MCF 10A (cell line): Measurements from ENCODE around the gene CLDN20. TPM values are rescaled to one million over a fixed set of nuclear protein-coding genes. Genes with fewer than 3 reads are reported as not detected.
"Not testable (repeated sequence)": the region's sequence is repeated elsewhere in the genome, so short reads cannot be mapped to it uniquely, and the experiment has no call there.

Experiments used
- BruUV-seq: library from RNA; stranded (reverse); fragments of 400-500 nt; replicated peaks from 2 replicates; lab custom pipeline; 2021; lab: Mats Ljungman, UMichigan
- CTCF ChIA-PET: fragments of 300-600 bp; sonication (Branson Sonifier 250); formaldehyde crosslinking; extraction: SDS; loops from one replicate; lab custom pipeline; 2021; ENCODE audit warnings: antibody characterized with exemption, inconsistent platforms; lab: Yijun Ruan, JAX
- POLR2A ChIA-PET: fragments of 300-600, 350-650 bp; sonication (Branson Sonifier 250); formaldehyde crosslinking; extraction: SDS; loops from one replicate; lab custom pipeline; 2020; ENCODE audit warnings: antibody characterized with exemption, inconsistent platforms; lab: Yijun Ruan, JAX
- DNase-seq: peaks from one replicate; pipeline ENCODE4 v3.0.0-alpha.2; 2018; ENCODE audit not compliant: unreplicated experiment
- H3K27ac Mint-ChIP-seq: one replicate; pipeline ENCODE4 v1.8.0; 2022; ENCODE audit warnings: mild to moderate bottlenecking, low read depth, mixed read lengths; ENCODE audit not compliant: unreplicated experiment
- H3K27me3 Mint-ChIP-seq: one replicate; pipeline ENCODE4 v1.8.0; 2022; ENCODE audit warnings: mixed read lengths; ENCODE audit not compliant: insufficient read depth, unreplicated experiment
- H3K36me3 Mint-ChIP-seq: one replicate; pipeline ENCODE4 v1.8.0; 2022; ENCODE audit warnings: mild to moderate bottlenecking, moderate library complexity, mixed read lengths; ENCODE audit not compliant: insufficient read depth, unreplicated experiment
- H3K4me1 Mint-ChIP-seq: one replicate; pipeline ENCODE4 v1.8.0; 2022; ENCODE audit warnings: mixed read lengths; ENCODE audit not compliant: insufficient read depth, unreplicated experiment
- H3K4me3 Mint-ChIP-seq: one replicate; pipeline ENCODE4 v1.8.0; 2022; ENCODE audit warnings: mild to moderate bottlenecking, moderate library complexity, mixed read lengths; ENCODE audit not compliant: unreplicated experiment
- H3K9me3 Mint-ChIP-seq: one replicate; pipeline ENCODE4 v1.8.0; 2022; ENCODE audit warnings: mixed read lengths; ENCODE audit not compliant: unreplicated experiment
- CTCF ChIP-seq: fragments of 200-600 bp; IDR thresholded peaks from one replicate; pipeline ENCODE4 v1.8.0; 2022; ENCODE audit warnings: antibody characterized with exemption, mild to moderate bottlenecking; ENCODE audit not compliant: unreplicated experiment
- intact Hi-C: fragments of 100-400 bp; cut with micrococcal nuclease; formaldehyde crosslinking; loops from 2 replicates; pipeline ENCODE4 v1.14.1; 2022
- total RNA-seq: library from RNA; stranded (reverse); gene quantifications from 2 replicates; pipeline ENCODE4 v1.2.3, GENCODE V29; 2022

Gene CLDN20
- total RNA-seq, 1 experiment from 2014 or later, result not detected

- peak; percentile 38 for TF ChIP-seq CTCF
- H3K27me3 Mint-ChIP-seq, intact Hi-C loops, H3K9me3 Mint-ChIP-seq, BruUV-seq, H3K4me3 Mint-ChIP-seq, H3K27ac Mint-ChIP-seq: not testable (repeated sequence)
- DNase-seq, result peak; percentile 43
- Mint-ChIP-seq H3K36me3 (peaks cover 16% of the 10 kb centered on the region), H3K4me1 (peaks cover 13% of the 10 kb centered on the region)
- ChIA-PET CTCF (interaction anchor here (0.7 to 2.2 kb wide), 12 partner anchors 8 to 364 kb away, joined by 3 to 10 read pairs (median 4); no protein-coding TSS in a partner anchor), POLR2A (interaction anchor here (0.6 to 1.2 kb wide), 2 partner anchors 20 to 45 kb away, joined by 3 read pairs; no protein-coding TSS in a partner anchor)
These were observed 4.5 kb downstream of the CLDN20 start for GRCh38 chr6:155268088-155268867.

- peaks cover 12% of the 10 kb centered on the region for H3K36me3 Mint-ChIP-seq
- intact Hi-C loops, result no loop called here
These were observed 6.0 kb downstream of the CLDN20 start for GRCh38 chr6:155269765-155270164.

GRCh38 chr6:155270561-155271091, 6.8 kb downstream of the CLDN20 start:
- Mint-ChIP-seq H3K4me1 (peaks cover 7% of the 10 kb centered on the region), H3K9me3 (no peaks in the 10 kb centered on the region), H3K27me3 (no peaks in the 10 kb centered on the region), H3K4me3 (no peak overlapping the region), H3K27ac (no peak overlapping the region), H3K36me3 (peaks cover 9% of the 10 kb centered on the region)
- no TSS peak for BruUV-seq
- POLR2A ChIA-PET, result interaction anchor here (2.2 kb wide), 1 partner anchor 44 kb away, joined by 6 read pairs; no protein-coding TSS in a partner anchor
- CTCF ChIA-PET, result interaction anchor here (0.6 to 2.0 kb wide), 7 partner anchors 10 to 1985 kb away, joined by 3 to 5 read pairs (median 3); no protein-coding TSS in a partner anchor
- intact Hi-C loops, result no loop called here
- DNase-seq, result no peak
- TF ChIP-seq CTCF, result no peak

More at GRCh38 chr6:155269765-155270164, 6.0 kb downstream of the CLDN20 start:
- no peak for TF ChIP-seq CTCF
- H3K27ac Mint-ChIP-seq, result no peak overlapping the region
- peaks cover 14% of the 10 kb centered on the region for H3K4me1 Mint-ChIP-seq
- H3K4me3 Mint-ChIP-seq, result no peak overlapping the region
- POLR2A ChIA-PET, result interaction anchor here (1.5 to 2.2 kb wide), 2 partner anchors 10 to 45 kb away, joined by 3 to 6 read pairs; no protein-coding TSS in a partner anchor
- no TSS peak for BruUV-seq
- CTCF ChIA-PET, result interaction anchor here (0.6 to 2.2 kb wide), 6 partner anchors 8 to 1986 kb away, joined by 3 to 10 read pairs (median 4); no protein-coding TSS in a partner anchor
- DNase-seq, result no peak
- no peaks in the 10 kb centered on the region for H3K9me3 Mint-ChIP-seq
- no peaks in the 10 kb centered on the region for H3K27me3 Mint-ChIP-seq

- Mint-ChIP-seq H3K27me3 (no peaks in the 10 kb centered on the region), H3K4me3 (no peak overlapping the region), H3K9me3 (no peaks in the 10 kb centered on the region), H3K36me3 (peaks cover 13% of the 10 kb centered on the region), H3K4me1 (peaks cover 7% of the 10 kb centered on the region), H3K27ac (no peak overlapping the region)
- no peak for TF ChIP-seq CTCF
- no TSS peak for BruUV-seq
- intact Hi-C loops, result no loop called here
- DNase-seq, result no peak
- POLR2A ChIA-PET, result interaction anchor here (2.2 kb wide), 1 partner anchor 44 kb away, joined by 6 read pairs; no protein-coding TSS in a partner anchor
- CTCF ChIA-PET, result interaction anchor here (0.6 to 2.0 kb wide), 6 partner anchors 10 to 597 kb away, joined by 3 to 5 read pairs (median 3); no protein-coding TSS in a partner anchor
These were observed 7.3 kb downstream of the CLDN20 start for GRCh38 chr6:155271145-155271544.
